Activated T-helper 1 cell treated with anti-CD3 and anti-CD28 coated beads, Interleukin-12 subunit alpha, Interleukin-12 subunit beta, Interleukin-2, Interleukin-4 antibody, amounts not matched to agents 30 ng/mL and 10 ng/mL and 1 ng/mL, durations not matched to agents 14 hours and 24 hours and 36 hours (primary cell): ENCODE results near the gene SESN2. TPM values are rescaled to one million over a fixed set of nuclear protein-coding genes. Genes with fewer than 3 reads are reported as not detected.

Source experiments
- DNase-seq: peaks from one replicate; pipeline ENCODE4 v3.0.0; 2021; ENCODE audit warnings: low spot score
- H3K27ac Mint-ChIP-seq: one replicate; pipeline ENCODE4 v1.8.0; 2021; ENCODE audit warnings: mild to moderate bottlenecking, mixed read lengths
- H3K27me3 Mint-ChIP-seq: one replicate; pipeline ENCODE4 v1.8.0; 2022; ENCODE audit warnings: mild to moderate bottlenecking, moderate library complexity, mixed read lengths; ENCODE audit not compliant: insufficient read depth
- H3K36me3 Mint-ChIP-seq: one replicate; pipeline ENCODE4 v1.8.0; 2021; ENCODE audit warnings: low read depth, mixed read lengths
- H3K4me1 Mint-ChIP-seq: one replicate; pipeline ENCODE4 v1.8.0; 2021; ENCODE audit warnings: low read depth, mixed read lengths
- H3K4me3 Mint-ChIP-seq: one replicate; pipeline ENCODE4 v1.8.0; 2021; ENCODE audit warnings: mild to moderate bottlenecking, moderate library complexity, mixed read lengths
- H3K9me3 Mint-ChIP-seq: one replicate; pipeline ENCODE4 v1.8.0; 2021; ENCODE audit warnings: mixed read lengths
- intact Hi-C: fragments of 100-400 bp; cut with micrococcal nuclease; formaldehyde crosslinking; loops from one replicate; pipeline ENCODE4 v1.15.1; 2024
- total RNA-seq: library from RNA; stranded (reverse); gene quantifications from 2 replicates; pipeline ENCODE4 v1.2.3, GENCODE V29; 2022

SESN2 gene
- total RNA-seq, 1 donor from 2014 or later: 19.3 TPM

DNA sequence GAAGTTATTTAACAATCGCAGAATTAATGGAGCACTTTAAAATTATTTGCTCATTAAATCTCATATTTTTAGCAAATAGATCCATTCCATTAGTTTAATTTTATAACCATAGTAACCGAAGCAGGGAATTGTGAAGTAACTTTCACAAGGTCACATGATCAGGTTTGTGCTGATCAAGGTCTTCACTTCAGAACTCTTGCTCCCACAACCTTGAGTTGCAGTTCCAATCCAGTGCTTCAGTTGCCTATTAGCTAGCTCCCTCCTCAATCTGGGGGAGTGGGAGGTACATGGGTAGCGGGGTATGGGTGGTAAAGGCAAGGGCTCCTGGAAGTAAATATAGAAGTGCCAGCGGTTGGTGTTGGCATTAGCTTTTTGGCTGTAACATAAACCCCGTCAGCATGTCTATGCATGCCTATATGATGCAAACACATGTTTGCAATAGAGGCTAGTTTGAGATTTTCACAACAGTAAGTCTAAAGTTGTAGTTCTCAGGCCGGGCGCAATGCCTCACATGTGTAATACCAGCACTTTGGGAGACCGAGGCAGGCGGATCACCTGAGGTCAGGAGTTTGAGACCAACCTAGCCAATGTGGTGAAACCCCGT is 17.6 kb upstream of the SESN2 start:
- DNase-seq: no peak
- Mint-ChIP-seq H3K9me3 (no peaks in the 10 kb centered on the region), H3K4me3 (no peak overlapping the region), H3K27me3 (no peaks in the 10 kb centered on the region), H3K27ac (no peak overlapping the region), H3K36me3 (peaks cover 3% of the 10 kb centered on the region), H3K4me1 (peaks cover 28% of the 10 kb centered on the region)
- intact Hi-C loops: loop anchor here (10.0 kb wide), 1 partner anchor 643 kb away; no protein-coding TSS in a partner anchor

- no peaks in the 10 kb centered on the region for H3K27me3 Mint-ChIP-seq
- intact Hi-C loops: loop anchor here (10.0 kb wide), 1 partner anchor 641 kb away; no protein-coding TSS in a partner anchor
- H3K4me3 Mint-ChIP-seq: no peak overlapping the region
- H3K9me3 Mint-ChIP-seq: no peaks in the 10 kb centered on the region
- peak overlapping the region; percentile 83 for H3K27ac Mint-ChIP-seq
- H3K4me1 Mint-ChIP-seq: peaks cover 45% of the 10 kb centered on the region
- H3K36me3 Mint-ChIP-seq: peaks cover 2% of the 10 kb centered on the region
- no peak for DNase-seq
These were observed 15.5 kb upstream of the SESN2 start for GRCh38 chr1:28243685-28244311.

DNA sequence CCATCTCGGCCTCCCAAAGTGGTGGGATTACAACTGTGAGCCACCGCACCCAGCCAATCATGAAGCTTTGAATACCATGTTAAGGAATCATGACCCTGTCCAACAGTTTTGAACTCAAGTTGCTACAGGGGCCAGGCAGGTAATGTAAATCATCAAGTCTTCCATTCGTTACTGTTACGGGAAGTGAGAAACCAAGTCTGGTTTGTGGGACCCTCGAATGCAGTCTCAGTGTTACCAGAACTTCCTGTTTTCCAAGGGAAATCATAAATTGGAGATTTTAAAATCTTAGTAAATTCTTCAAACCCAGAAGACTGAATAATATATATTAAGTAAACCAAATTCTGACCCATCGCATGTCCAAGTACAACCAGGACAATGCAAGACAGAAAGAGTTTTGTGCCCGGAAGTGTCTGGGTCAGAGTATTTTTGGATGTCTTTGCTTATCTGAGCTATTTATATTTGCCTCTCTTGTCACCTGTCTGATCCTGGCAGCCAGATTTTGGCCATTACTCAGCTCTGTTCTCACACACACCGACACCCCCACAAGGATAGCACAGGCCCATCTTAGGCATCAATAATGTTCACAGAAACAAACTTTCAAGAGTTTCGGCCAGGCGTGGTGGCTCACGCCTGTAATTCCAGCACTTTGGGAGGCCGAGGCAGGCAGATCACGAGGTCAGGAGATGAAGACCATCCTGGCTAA is 14.6 kb upstream of the SESN2 start:
- DNase-seq: no peak
- H3K27me3 Mint-ChIP-seq: no peaks in the 10 kb centered on the region
- H3K4me1 Mint-ChIP-seq: peaks cover 54% of the 10 kb centered on the region
- no peaks in the 10 kb centered on the region for H3K36me3 Mint-ChIP-seq
- H3K4me3 Mint-ChIP-seq: peak overlapping the region; percentile 35
- intact Hi-C loops: loop anchor here (5.0 to 10.0 kb wide), 5 partner anchors 208 to 640 kb away; partner anchors contain the start of genes STX12, TAF12 and TRNAU1AP
- H3K9me3 Mint-ChIP-seq: no peaks in the 10 kb centered on the region
- H3K27ac Mint-ChIP-seq: peak overlapping the region; percentile 45

GRCh38 chr1:28246427-28246832 is 12.9 kb upstream of the SESN2 start:
- Mint-ChIP-seq H3K9me3 (no peaks in the 10 kb centered on the region), H3K27ac (peak overlapping the region; percentile 95), H3K4me1 (peaks cover 59% of the 10 kb centered on the region), H3K36me3 (no peaks in the 10 kb centered on the region), H3K27me3 (no peaks in the 10 kb centered on the region), H3K4me3 (peak overlapping the region; percentile 84)
- intact Hi-C loops: loop anchor here (1.0 to 10.0 kb wide), 9 partner anchors 10 to 638 kb away; partner anchors contain the start of genes ATP5IF1, STX12, TAF12 and TRNAU1AP
- peak; percentile 53 for DNase-seq

- Mint-ChIP-seq H3K36me3 (no peaks in the 10 kb centered on the region), H3K4me3 (peak overlapping the region; percentile 84), H3K9me3 (no peaks in the 10 kb centered on the region), H3K27me3 (no peaks in the 10 kb centered on the region), H3K27ac (peak overlapping the region; percentile 95), H3K4me1 (peaks cover 58% of the 10 kb centered on the region)
- no peak for DNase-seq
- intact Hi-C loops: loop anchor here (1.0 to 10.0 kb wide), 14 partner anchors 12 to 637 kb away; partner anchors contain the start of genes EYA3, MED18, PHACTR4 and SESN2
These were observed 11.6 kb upstream of the SESN2 start for GRCh38 chr1:28247612-28248272.

- no peaks in the 10 kb centered on the region for H3K36me3 Mint-ChIP-seq
- H3K4me3 Mint-ChIP-seq: peak overlapping the region; percentile 84
- no peaks in the 10 kb centered on the region for H3K27me3 Mint-ChIP-seq
- H3K9me3 Mint-ChIP-seq: no peaks in the 10 kb centered on the region
- H3K27ac Mint-ChIP-seq: peak overlapping the region; percentile 95
- peak; percentile 75 for DNase-seq
- peaks cover 54% of the 10 kb centered on the region for H3K4me1 Mint-ChIP-seq
- intact Hi-C loops: loop anchor here (1.0 to 10.0 kb wide), 11 partner anchors 11 to 636 kb away; partner anchors contain the start of genes MED18, PHACTR4, SESN2 and STX12
These were observed 10.9 kb upstream of the SESN2 start for GRCh38 chr1:28248273-28249012.

GRCh38 chr1:28249013-28249865 is 10.1 kb upstream of the SESN2 start:
- Mint-ChIP-seq H3K27ac (peak overlapping the region; percentile 76), H3K27me3 (no peaks in the 10 kb centered on the region), H3K36me3 (no peaks in the 10 kb centered on the region), H3K9me3 (no peaks in the 10 kb centered on the region), H3K4me3 (peak overlapping the region; percentile 84), H3K4me1 (peaks cover 47% of the 10 kb centered on the region)
- no peak for DNase-seq
- intact Hi-C loops: loop anchor here (2.0 to 10.0 kb wide), 7 partner anchors 203 to 636 kb away; partner anchors contain the start of genes STX12, TAF12 and TRNAU1AP

DNA sequence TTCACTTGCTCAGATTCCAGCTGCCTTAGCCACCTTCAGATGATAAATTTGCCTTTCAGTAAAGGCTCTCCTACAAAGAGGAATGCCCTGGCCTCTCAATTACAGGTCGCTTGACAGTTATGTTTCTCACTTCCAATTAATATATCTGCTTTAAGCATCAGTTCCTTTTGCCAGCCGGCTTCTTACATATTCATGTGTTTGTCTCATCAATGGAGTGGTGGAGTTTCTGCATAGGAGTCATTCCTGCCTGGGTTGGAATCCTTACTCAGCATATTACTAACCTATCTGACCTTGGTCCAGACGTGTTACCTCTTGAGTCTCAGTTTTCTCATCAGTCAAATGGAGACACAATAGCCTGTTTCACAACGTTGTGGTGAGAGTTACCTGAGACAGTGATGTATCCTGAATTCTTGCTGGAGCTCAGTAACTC is 9.4 kb upstream of the SESN2 start:
- no peaks in the 10 kb centered on the region for H3K9me3 Mint-ChIP-seq
- H3K27me3 Mint-ChIP-seq: no peaks in the 10 kb centered on the region
- intact Hi-C loops: loop anchor here (2.0 to 10.0 kb wide), 7 partner anchors 202 to 635 kb away; partner anchors contain the start of genes STX12, TAF12 and TRNAU1AP
- DNase-seq: no peak
- no peaks in the 10 kb centered on the region for H3K36me3 Mint-ChIP-seq
- H3K4me1 Mint-ChIP-seq: peaks cover 40% of the 10 kb centered on the region
- no peak overlapping the region for H3K27ac Mint-ChIP-seq
- no peak overlapping the region for H3K4me3 Mint-ChIP-seq

DNA sequence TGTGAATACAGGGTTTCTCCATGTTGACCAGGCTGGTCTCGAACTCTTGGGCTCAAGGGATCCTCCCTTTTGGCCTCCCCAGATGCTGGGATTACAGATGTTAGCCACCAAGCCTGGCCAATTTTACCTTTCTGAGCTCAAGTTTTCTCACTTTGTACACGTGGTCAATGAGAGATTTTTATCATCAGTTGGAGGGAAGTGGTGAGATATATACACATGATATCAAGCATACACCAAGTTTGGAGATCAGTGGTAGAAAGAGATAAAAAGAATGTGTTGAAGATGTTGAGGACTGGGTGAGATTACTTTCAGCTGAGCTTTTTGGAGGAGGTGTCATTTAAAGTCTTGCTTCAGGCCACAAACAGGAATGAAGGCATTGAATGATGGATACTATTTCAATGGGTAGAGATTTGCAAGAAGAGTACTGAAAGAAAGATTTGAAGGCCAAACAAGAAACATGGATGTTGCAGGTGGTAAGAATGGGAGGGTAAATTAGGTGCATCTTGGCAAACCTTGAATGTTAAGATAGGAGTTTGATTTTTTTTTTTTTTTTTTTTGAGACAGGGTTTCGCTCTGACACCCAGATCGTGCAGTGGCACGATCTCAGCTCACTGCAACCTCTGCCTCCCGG is 3.0 kb upstream of the SESN2 start:
- H3K27me3 Mint-ChIP-seq: no peaks in the 10 kb centered on the region
- H3K4me1 Mint-ChIP-seq: peaks cover 44% of the 10 kb centered on the region
- intact Hi-C loops: no loop called here
- peak overlapping the region; percentile 40 for H3K4me3 Mint-ChIP-seq
- no peak for DNase-seq
- peaks cover 5% of the 10 kb centered on the region for H3K36me3 Mint-ChIP-seq
- peak overlapping the region; percentile 52 for H3K27ac Mint-ChIP-seq
- H3K9me3 Mint-ChIP-seq: no peaks in the 10 kb centered on the region

- DNase-seq: no peak
- Mint-ChIP-seq H3K27me3 (no peaks in the 10 kb centered on the region), H3K36me3 (peaks cover 7% of the 10 kb centered on the region), H3K4me3 (no peak overlapping the region), H3K9me3 (no peaks in the 10 kb centered on the region), H3K27ac (peak overlapping the region; percentile 90), H3K4me1 (peaks cover 47% of the 10 kb centered on the region)
- intact Hi-C loops: no loop called here
These were observed 1.6 kb upstream of the SESN2 start for GRCh38 chr1:28257736-28258135.
